ENCODE results near the gene COX6A2. TPM values are rescaled to one million over a fixed set of nuclear protein-coding genes. Genes with fewer than 3 reads are reported as not detected.

COX6A2 gene
- total RNA-seq, 1 experiment from 2014 or later: not detected

DNA sequence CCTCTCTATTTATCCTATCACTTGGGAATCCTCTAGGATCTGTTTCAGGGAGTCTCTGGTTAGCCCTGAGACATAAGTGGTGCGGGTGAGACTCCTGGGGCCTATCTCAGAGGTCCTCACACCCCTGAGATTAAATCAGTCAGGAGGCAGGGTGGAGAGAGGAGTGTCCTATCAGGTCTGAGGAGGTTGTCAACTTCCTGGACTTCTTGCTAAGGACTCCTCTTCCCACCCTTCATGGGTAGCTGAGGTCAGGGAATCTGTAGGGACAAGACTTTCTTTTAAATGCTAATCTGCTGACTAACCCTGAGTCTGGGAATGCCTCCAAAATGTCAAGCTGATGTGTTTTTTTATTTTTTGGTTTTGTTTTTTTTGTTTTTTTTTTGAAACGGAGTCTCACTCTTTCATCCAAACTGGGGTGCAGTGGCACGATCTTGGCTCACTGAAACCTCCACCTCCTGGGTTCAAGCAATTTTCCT is 24.5 kb upstream of the COX6A2 start:
- H3K9ac ChIP-seq (ENCODE audit: extremely low read depth, insufficient read length, low read length): no peak overlapping the region
- H2BK20ac ChIP-seq (ENCODE audit: low read depth, low read length, poor library complexity, severe bottlenecking): no peak overlapping the region
- peak overlapping the region in 2 of 3 experiments; percentile 73 to 77; a peak in 3 of 7 replicates for H3K27ac Mint-ChIP-seq
- no peak overlapping the region for H2AK5ac ChIP-seq (ENCODE audit: insufficient read length, low read length)
- peaks cover 4% of the 10 kb centered on the region for H3K79me1 ChIP-seq (ENCODE audit: insufficient read depth, low read depth, low read length, poor library complexity, severe bottlenecking)
- no peak overlapping the region for H3K18ac ChIP-seq (ENCODE audit: insufficient read length, low read depth, low read length)
- H3K9me3 ChIP-seq (ENCODE audit: control insufficient read depth, low read depth, low read length): no peaks in the 10 kb centered on the region
- H3K4ac ChIP-seq (ENCODE audit: low read depth, low read length): no peak overlapping the region
- H4K8ac ChIP-seq (replicated peaks; ENCODE audit: insufficient read length, low read depth, low read length): no peak overlapping the region
- no peak overlapping the region for H3K23ac ChIP-seq (ENCODE audit: insufficient read length, low read depth, low read length)
- no peak overlapping the region for H4K91ac ChIP-seq (ENCODE audit: insufficient read length, low read depth, low read length)
- H2AFZ ChIP-seq (ENCODE audit: low read length): no peak overlapping the region
- no peak overlapping the region for H3K56ac ChIP-seq (ENCODE audit: insufficient read length, low read depth, low read length)
- no peaks in the 10 kb centered on the region for H3K23me2 ChIP-seq (ENCODE audit: insufficient read length, low read depth, low read length, poor library complexity, severe bottlenecking)
- H2BK12ac ChIP-seq (ENCODE audit: insufficient read length, low read depth, low read length): no peak overlapping the region
- no peak overlapping the region for H3K27ac ChIP-seq (ENCODE audit: insufficient read length, low read depth, low read length)
- no peak overlapping the region; a peak in 2 of 5 replicates for H3K4me3 Mint-ChIP-seq
- H3K4me1 Mint-ChIP-seq: peaks cover 30 to 41% of the 10 kb centered on the region in 2 experiments
- H3K27me3 ChIP-seq (ENCODE audit: insufficient read depth, low read length): no peaks in the 10 kb centered on the region
- no peaks in the 10 kb centered on the region for H3K9me3 Mint-ChIP-seq
- TF ChIP-seq, protein P1, sequence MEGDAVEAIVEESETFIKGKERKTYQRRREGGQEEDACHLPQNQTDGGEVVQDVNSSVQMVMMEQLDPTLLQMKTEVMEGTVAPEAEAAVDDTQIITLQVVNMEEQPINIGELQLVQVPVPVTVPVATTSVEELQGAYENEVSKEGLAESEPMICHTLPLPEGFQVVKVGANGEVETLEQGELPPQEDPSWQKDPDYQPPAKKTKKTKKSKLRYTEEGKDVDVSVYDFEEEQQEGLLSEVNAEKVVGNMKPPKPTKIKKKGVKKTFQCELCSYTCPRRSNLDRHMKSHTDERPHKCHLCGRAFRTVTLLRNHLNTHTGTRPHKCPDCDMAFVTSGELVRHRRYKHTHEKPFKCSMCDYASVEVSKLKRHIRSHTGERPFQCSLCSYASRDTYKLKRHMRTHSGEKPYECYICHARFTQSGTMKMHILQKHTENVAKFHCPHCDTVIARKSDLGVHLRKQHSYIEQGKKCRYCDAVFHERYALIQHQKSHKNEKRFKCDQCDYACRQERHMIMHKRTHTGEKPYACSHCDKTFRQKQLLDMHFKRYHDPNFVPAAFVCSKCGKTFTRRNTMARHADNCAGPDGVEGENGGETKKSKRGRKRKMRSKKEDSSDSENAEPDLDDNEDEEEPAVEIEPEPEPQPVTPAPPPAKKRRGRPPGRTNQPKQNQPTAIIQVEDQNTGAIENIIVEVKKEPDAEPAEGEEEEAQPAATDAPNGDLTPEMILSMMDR (conservative IDR thresholded peaks at IDR 0.05): no peak
- no peak overlapping the region for H2BK15ac ChIP-seq (ENCODE audit: low read depth, low read length)
- H2BK5ac ChIP-seq (ENCODE audit: insufficient read length, low read length): no peak overlapping the region
- H3K4me1 ChIP-seq (ENCODE audit: insufficient read depth, low read length): peaks cover 9% of the 10 kb centered on the region; the same call in 1 of the 2 replicates
- no peak overlapping the region for H3T11ph ChIP-seq (ENCODE audit: low read length)
- no peak for DNase-seq
- H2BK120ac ChIP-seq (ENCODE audit: low read depth, low read length, poor library complexity, severe bottlenecking): no peak overlapping the region
- peaks cover 0 to 5% (median 0%) of the 10 kb centered on the region in 3 experiments; a peak in 4 of 7 replicates for H3K36me3 Mint-ChIP-seq (ENCODE audit: insufficient read depth in 1 of 3, low read depth in 3 of 3)
- H3K79me2 ChIP-seq (ENCODE audit: insufficient read depth, low read length): no peaks in the 10 kb centered on the region; the same call in 1 of the 2 replicates
- peaks cover 3% of the 10 kb centered on the region for H3K27me3 Mint-ChIP-seq (ENCODE audit: low read depth)
- H3K4me2 ChIP-seq (ENCODE audit: insufficient read depth, insufficient read length, low read length): no peak overlapping the region
- WGBS (ENCODE audit: extremely low coverage, insufficient read length, low lambda C conversion rate): no CpG with 5 or more reads among the region's 3 CpGs
- no peak overlapping the region for H4K5ac ChIP-seq (ENCODE audit: insufficient read length, low read depth, low read length)
- no peak overlapping the region for H3K14ac ChIP-seq (ENCODE audit: insufficient read depth, low read length)
- no peaks in the 10 kb centered on the region for H4K20me1 ChIP-seq (ENCODE audit: control insufficient read depth, insufficient read depth, insufficient read length)

Measured in H9 (cell line).